GM23338 (cell line): ENCODE measurements around the gene SLC6A7. TPM values are rescaled to one million over a fixed set of nuclear protein-coding genes. Genes with fewer than 3 reads are reported as not detected.

ENCODE experiments used
- ATAC-seq: fragments of 200-7000 bp; cut with Tn5 transposase; 3 replicates; pipeline ENCODE4 v1.9.1; 2020
- DNase-seq: peaks from one replicate; pipeline ENCODE4 v3.0.0-alpha.2; 2015; ENCODE audit warnings: low spot score
- H2AFZ ChIP-seq: fragments of 200-600 bp; sonication (generic); 2 replicates; pipeline ENCODE4 v1.8.0; 2016; ENCODE audit warnings: antibody characterized with exemption, mild to moderate bottlenecking, moderate library complexity
- H3F3A ChIP-seq: fragments of 200-600 bp; sonication (generic); replicated peaks from 2 replicates; pipeline ENCODE4 v1.8.0; 2017; ENCODE audit warnings: antibody characterized with exemption, mixed run types, low read depth
- H3K27ac ChIP-seq: fragments of 200-600 bp; sonication (generic); 2 replicates; pipeline ENCODE4 v1.6.1; 2016; ENCODE audit warnings: low read depth
- H3K27me3 ChIP-seq: fragments of 200-600 bp; sonication (generic); 2 replicates; pipeline ENCODE4 v1.8.0; 2016; ENCODE audit warnings: mild to moderate bottlenecking, mixed run types, moderate library complexity; ENCODE audit not compliant: insufficient read depth
- H3K36me3 ChIP-seq: fragments of 200-600 bp; sonication (generic); 2 replicates; pipeline ENCODE4 v1.8.0; 2016; ENCODE audit warnings: mild to moderate bottlenecking; ENCODE audit not compliant: insufficient read depth
- H3K4me1 ChIP-seq: fragments of 200-600 bp; sonication (generic); 2 replicates; pipeline ENCODE4 v1.8.0; 2016; ENCODE audit warnings: mild to moderate bottlenecking, moderate library complexity; ENCODE audit not compliant: insufficient read depth
- H3K4me2 ChIP-seq: fragments of 200-600 bp; sonication (generic); 2 replicates; pipeline ENCODE4 v1.7.1; 2017; ENCODE audit warnings: mixed run types
- H3K4me3 ChIP-seq: fragments of 200-600 bp; sonication (generic); 2 replicates; pipeline ENCODE4 v1.6.1; 2016; ENCODE audit warnings: mixed run types
- H3K79me2 ChIP-seq: fragments of 200-600 bp; sonication (generic); replicated peaks from 2 replicates; pipeline ENCODE4 v1.8.0; 2017; ENCODE audit warnings: mild to moderate bottlenecking; ENCODE audit not compliant: insufficient read depth
- H3K9me2 ChIP-seq: fragments of 200-600 bp; sonication (generic); 2 replicates; pipeline ENCODE4 v1.8.0; 2017; ENCODE audit not compliant: insufficient read depth
- H4K20me1 ChIP-seq: fragments of 200-600 bp; sonication (generic); replicated peaks from 2 replicates; pipeline ENCODE4 v1.8.0; 2017; ENCODE audit warnings: mild to moderate bottlenecking; ENCODE audit not compliant: insufficient read depth
- H3K27ac Mint-ChIP-seq: 2 replicates; pipeline ENCODE4 v1.8.0; 2020; ENCODE audit warnings: inconsistent platforms, mild to moderate bottlenecking, moderate library complexity, mixed read lengths
- H3K27me3 Mint-ChIP-seq: 3 replicates; pipeline ENCODE4 v1.8.0; 2022; ENCODE audit warnings: low read depth, mild to moderate bottlenecking, moderate library complexity, mixed read lengths, inconsistent platforms; ENCODE audit not compliant: insufficient read depth, poor library complexity
- H3K36me3 Mint-ChIP-seq: 3 replicates; pipeline ENCODE4 v1.8.0; 2021; ENCODE audit warnings: low read depth, mild to moderate bottlenecking, inconsistent platforms, moderate library complexity, mixed read lengths
- H3K4me1 Mint-ChIP-seq: 3 replicates; pipeline ENCODE4 v1.8.0; 2020; ENCODE audit warnings: mild to moderate bottlenecking, inconsistent platforms, mixed read lengths
- H3K4me3 Mint-ChIP-seq: 3 replicates; pipeline ENCODE4 v1.8.0; 2021; ENCODE audit warnings: moderate library complexity, mild to moderate bottlenecking, inconsistent platforms, mixed read lengths
- H3K9me3 Mint-ChIP-seq: 3 replicates; pipeline ENCODE4 v1.8.0; 2020; ENCODE audit warnings: moderate library complexity, mild to moderate bottlenecking, inconsistent platforms, mixed read lengths
- CREB1 ChIP-seq: fragments of 250-450 bp; sonication (Bioruptor Pico); IDR thresholded peaks from 2 replicates; pipeline ENCODE4 v1.5.0; 2020; ENCODE audit warnings: low read depth, mild to moderate bottlenecking, moderate library complexity
- CTCF ChIP-seq, 2 experiments: fragments of 200-600 bp in 1 of 2; sonication (generic) in 1 of 2; conservative IDR thresholded peaks; 2 replicates each; pipeline versions ENCODE4 v1.5.1 to v1.6.1; 2016 to 2017; ENCODE audit warnings: antibody characterized with exemption in 2 of 2, low read depth in 2 of 2, mild to moderate bottlenecking in 2 of 2, moderate library complexity in 1 of 2
- ETS1 ChIP-seq: IDR thresholded peaks from 2 replicates; pipeline ENCODE4 v1.6.1; 2016; ENCODE audit warnings: antibody characterized with exemption
- EZH2phosphoT487 ChIP-seq: fragments of 200-600 bp; sonication (generic); IDR thresholded peaks from one replicate; pipeline ENCODE4 v1.8.1; 2018; ENCODE audit warnings: antibody characterized with exemption; ENCODE audit not compliant: unreplicated experiment
- JUNB ChIP-seq: IDR thresholded peaks from one replicate; pipeline ENCODE4 v1.6.1; 2016; ENCODE audit warnings: antibody characterized with exemption; ENCODE audit not compliant: unreplicated experiment
- NANOG ChIP-seq: IDR thresholded peaks from 2 replicates; pipeline ENCODE4 v1.6.1; 2016; ENCODE audit warnings: antibody characterized with exemption, borderline replicate concordance
- POLR2AphosphoS5 ChIP-seq: IDR thresholded peaks from 2 replicates; pipeline ENCODE4 v1.6.1; 2016; ENCODE audit warnings: antibody characterized with exemption, low read depth
- REST ChIP-seq: IDR thresholded peaks from one replicate; pipeline ENCODE4 v1.6.1; 2018; ENCODE audit warnings: antibody characterized with exemption; ENCODE audit not compliant: unreplicated experiment
- STAT1 ChIP-seq: IDR thresholded peaks from one replicate; pipeline ENCODE4 v1.6.1; 2016; ENCODE audit warnings: antibody characterized with exemption; ENCODE audit not compliant: unreplicated experiment
- ZNF331 ChIP-seq: fragments of 250-450 bp; sonication (Bioruptor Pico); IDR thresholded peaks from 2 replicates; pipeline ENCODE4 v1.5.0; 2020; ENCODE audit warnings: low read depth, mild to moderate bottlenecking, moderate library complexity
- polyA plus RNA-seq: library from polyadenylated mRNA; unstranded; fragments of >200 nt; fragmentation: Nextera tagmentation; extraction: Ambion mirVana; gene quantifications from 2 replicates; pipeline ENCODE4 v1.2.1, GENCODE V29; 2016
- total RNA-seq: library from RNA; depleted of rRNA; stranded (reverse); fragments of >200 nt; shearing (Covaris generic); gene quantifications from 2 replicates; pipeline ENCODE4 v1.2.3, GENCODE V29; 2014
- TF ChIP-seq, protein P1 (sequence below): fragments of 250-450 bp; sonication (Bioruptor Pico); IDR thresholded peaks from 2 replicates; pipeline ENCODE4 v1.5.0; 2020; ENCODE audit warnings: mild to moderate bottlenecking, moderate library complexity

SLC6A7 gene
- total and polyA plus RNA-seq, 2 experiments from 2014 or later: not detected

GRCh38 chr5:150206779-150207115 is 16.9 kb downstream of the SLC6A7 start:
- Histone ChIP-seq H3K27ac (no peak overlapping the region), H3F3A (no peaks in the 10 kb centered on the region), H2AFZ (no peak overlapping the region), H3K4me2 (no peak overlapping the region), H3K27me3 (no peaks in the 10 kb centered on the region), H3K9me2 (no peaks in the 10 kb centered on the region), H3K79me2 (no peaks in the 10 kb centered on the region), H4K20me1 (no peaks in the 10 kb centered on the region), H3K4me1 (peaks cover 5% of the 10 kb centered on the region), H3K36me3 (no peaks in the 10 kb centered on the region), H3K4me3 (no peak overlapping the region)
- no peak overlapping the region for H3K4me3 Mint-ChIP-seq
- TF ChIP-seq REST: no peak
- TF ChIP-seq POLR2AphosphoS5: no peak
- TF ChIP-seq JUNB: no peak
- no peak for TF ChIP-seq STAT1
- TF ChIP-seq EZH2phosphoT487: no peak
- TF ChIP-seq CTCF (conservative IDR thresholded peaks at IDR 0.05; ENCODE audit: low read depth in 2 of 2): no peak
- TF ChIP-seq NANOG: no peak
- TF ChIP-seq CREB1: no peak
- TF ChIP-seq ZNF331 (CRISPR knock-in tag): no peak
- TF ChIP-seq, protein P1, sequence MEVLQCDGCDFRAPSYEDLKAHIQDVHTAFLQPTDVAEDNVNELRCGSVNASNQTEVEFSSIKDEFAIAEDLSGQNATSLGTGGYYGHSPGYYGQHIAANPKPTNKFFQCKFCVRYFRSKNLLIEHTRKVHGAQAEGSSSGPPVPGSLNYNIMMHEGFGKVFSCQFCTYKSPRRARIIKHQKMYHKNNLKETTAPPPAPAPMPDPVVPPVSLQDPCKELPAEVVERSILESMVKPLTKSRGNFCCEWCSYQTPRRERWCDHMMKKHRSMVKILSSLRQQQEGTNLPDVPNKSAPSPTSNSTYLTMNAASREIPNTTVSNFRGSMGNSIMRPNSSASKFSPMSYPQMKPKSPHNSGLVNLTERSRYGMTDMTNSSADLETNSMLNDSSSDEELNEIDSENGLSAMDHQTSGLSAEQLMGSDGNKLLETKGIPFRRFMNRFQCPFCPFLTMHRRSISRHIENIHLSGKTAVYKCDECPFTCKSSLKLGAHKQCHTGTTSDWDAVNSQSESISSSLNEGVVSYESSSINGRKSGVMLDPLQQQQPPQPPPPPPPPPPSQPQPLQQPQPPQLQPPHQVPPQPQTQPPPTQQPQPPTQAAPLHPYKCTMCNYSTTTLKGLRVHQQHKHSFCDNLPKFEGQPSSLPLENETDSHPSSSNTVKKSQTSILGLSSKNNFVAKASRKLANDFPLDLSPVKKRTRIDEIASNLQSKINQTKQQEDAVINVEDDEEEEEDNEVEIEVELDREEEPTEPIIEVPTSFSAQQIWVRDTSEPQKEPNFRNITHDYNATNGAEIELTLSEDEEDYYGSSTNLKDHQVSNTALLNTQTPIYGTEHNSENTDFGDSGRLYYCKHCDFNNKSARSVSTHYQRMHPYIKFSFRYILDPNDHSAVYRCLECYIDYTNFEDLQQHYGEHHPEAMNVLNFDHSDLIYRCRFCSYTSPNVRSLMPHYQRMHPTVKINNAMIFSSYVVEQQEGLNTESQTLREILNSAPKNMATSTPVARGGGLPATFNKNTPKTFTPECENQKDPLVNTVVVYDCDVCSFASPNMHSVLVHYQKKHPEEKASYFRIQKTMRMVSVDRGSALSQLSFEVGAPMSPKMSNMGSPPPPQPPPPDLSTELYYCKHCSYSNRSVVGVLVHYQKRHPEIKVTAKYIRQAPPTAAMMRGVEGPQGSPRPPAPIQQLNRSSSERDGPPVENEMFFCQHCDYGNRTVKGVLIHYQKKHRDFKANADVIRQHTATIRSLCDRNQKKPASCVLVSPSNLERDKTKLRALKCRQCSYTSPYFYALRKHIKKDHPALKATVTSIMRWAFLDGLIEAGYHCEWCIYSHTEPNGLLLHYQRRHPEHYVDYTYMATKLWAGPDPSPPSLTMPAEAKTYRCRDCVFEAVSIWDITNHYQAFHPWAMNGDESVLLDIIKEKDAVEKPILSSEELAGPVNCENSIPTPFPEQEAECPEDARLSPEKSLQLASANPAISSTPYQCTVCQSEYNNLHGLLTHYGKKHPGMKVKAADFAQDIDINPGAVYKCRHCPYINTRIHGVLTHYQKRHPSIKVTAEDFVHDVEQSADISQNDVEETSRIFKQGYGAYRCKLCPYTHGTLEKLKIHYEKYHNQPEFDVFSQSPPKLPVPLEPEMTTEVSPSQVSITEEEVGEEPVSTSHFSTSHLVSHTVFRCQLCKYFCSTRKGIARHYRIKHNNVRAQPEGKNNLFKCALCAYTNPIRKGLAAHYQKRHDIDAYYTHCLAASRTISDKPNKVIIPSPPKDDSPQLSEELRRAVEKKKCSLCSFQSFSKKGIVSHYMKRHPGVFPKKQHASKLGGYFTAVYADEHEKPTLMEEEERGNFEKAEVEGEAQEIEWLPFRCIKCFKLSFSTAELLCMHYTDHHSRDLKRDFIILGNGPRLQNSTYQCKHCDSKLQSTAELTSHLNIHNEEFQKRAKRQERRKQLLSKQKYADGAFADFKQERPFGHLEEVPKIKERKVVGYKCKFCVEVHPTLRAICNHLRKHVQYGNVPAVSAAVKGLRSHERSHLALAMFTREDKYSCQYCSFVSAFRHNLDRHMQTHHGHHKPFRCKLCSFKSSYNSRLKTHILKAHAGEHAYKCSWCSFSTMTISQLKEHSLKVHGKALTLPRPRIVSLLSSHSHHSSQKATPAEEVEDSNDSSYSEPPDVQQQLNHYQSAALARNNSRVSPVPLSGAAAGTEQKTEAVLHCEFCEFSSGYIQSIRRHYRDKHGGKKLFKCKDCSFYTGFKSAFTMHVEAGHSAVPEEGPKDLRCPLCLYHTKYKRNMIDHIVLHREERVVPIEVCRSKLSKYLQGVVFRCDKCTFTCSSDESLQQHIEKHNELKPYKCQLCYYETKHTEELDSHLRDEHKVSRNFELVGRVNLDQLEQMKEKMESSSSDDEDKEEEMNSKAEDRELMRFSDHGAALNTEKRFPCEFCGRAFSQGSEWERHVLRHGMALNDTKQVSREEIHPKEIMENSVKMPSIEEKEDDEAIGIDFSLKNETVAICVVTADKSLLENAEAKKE (CRISPR knock-in tag): no peak
- TF ChIP-seq ETS1: no peak
- ATAC-seq: no peak
- DNase-seq: no peak
- H3K36me3 Mint-ChIP-seq: no peaks in the 10 kb centered on the region; the same call in 2 of the 3 replicates
- H3K27me3 Mint-ChIP-seq: peaks cover 8% of the 10 kb centered on the region
- H3K27ac Mint-ChIP-seq: no peak overlapping the region
- H3K4me1 Mint-ChIP-seq: peaks cover 45% of the 10 kb centered on the region
- no peaks in the 10 kb centered on the region; the same call in 2 of the 3 replicates for H3K9me3 Mint-ChIP-seq
